Kidney tubule cell (primary cell): ENCODE measurements around the gene CFAP97D1.

Source experiments
- DNase-seq: peaks from one replicate; pipeline ENCODE4 v3.0.0-alpha.2; 2018; ENCODE audit warnings: low spot score

The CFAP97D1 gene

DNA sequence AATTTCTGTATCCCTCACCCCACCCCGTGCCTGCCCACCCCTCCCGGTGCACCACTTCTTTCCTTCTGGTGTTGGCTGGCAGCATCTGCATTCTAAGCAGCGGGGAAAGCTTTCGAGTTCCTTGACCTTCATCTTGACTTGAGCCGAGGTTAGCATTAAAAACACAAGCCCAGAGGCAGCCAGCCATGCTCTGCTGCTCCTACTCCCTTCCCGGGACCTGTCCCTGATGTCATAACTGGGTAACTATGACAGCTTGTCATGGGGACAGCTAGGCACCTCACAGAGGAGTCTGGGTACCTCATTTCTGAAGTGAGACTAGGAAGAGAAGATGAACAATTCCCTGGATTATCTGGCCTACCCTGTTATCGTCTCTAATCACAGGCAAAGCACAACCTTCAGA, at the start of gene CFAP97D1:
Gene CFAP97D1, plus strand, starts transcription at position 301 of the 400 bp plus-strand sequence. Its CDS starts 28 bp downstream, at position 329.
- DNase-seq: peak; percentile 14

DNA sequence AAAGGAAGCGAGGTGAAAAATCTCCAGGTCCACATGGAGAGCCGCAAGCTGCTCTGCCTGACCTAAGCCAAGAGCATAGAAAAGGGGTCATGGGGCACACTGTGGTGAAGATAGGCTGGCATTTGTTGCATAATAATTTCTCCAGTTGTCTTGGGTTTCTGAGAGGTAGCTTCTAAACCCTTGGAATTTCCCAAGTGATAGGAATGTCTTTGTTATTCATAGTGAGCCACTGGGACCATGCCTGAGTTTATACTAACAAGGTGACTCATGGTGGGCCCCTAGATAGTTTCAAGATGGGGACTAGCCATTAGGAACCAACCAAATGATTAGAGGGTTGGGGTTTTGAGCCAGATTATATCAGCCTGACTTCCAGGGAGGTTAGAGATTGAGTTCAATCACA, 47.3 kb upstream of the CFAP97D1 start:
- peak; percentile 96 for DNase-seq

DNA sequence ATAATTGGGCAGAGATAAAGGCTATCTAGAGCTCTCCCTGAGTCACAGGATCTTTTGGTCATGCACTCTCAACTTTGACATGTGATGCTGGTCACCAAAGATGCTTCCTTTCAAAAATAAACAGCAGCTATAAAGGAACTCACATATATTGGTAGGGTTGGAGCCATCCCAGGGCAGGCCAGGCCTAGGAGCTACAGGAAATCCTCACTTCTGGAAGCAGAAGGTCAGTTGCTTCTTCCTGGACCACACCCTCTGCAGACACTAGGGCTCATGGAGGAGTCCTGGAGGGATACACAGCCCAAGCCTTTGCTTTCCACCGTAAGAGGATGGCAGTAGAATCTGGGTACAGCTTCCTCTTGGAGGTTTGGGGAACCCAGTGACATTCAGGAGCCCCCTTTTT, 46.3 kb upstream of the CFAP97D1 start:
- no peak for DNase-seq

DNA sequence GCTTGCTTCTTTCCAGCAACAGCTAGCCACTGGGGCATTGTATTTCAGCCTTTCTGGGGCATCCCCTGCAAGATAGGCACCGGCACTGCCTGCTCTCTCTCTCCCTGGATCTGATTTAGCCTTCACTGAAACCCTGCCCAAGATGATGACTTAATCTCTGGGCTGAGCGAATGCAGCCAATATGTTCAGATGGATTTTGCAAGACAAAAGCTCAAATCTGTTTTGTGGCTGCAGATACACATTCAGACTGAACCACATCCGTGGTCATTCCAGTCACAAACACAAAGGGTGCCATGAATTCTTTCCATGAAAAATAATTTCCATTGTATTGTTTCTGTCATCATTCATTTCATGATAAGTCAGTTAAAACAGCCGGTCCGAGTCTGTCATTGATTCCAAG, 45.9 kb upstream of the CFAP97D1 start:
- peak; percentile 29 for DNase-seq

DNA sequence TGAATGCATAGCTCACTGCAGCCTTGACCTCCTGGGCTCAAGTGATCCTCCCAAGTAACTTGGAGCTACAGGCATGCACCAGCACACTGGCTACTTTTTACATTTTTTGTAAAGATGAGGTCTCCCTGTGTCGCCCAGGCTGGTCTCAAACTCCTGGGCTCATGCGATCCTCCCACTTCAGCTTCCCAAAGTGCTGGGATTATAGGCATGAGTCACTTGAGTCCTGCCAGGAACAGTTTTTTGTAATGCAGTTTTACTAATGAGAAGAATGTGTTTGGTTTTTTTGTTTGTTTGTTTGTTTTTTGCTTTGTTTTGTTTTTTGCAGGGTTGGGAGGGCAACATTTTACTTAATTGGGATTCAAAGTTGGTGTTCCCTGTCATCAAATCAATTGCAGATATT, 43.8 kb upstream of the CFAP97D1 start:
- no peak for DNase-seq

DNA sequence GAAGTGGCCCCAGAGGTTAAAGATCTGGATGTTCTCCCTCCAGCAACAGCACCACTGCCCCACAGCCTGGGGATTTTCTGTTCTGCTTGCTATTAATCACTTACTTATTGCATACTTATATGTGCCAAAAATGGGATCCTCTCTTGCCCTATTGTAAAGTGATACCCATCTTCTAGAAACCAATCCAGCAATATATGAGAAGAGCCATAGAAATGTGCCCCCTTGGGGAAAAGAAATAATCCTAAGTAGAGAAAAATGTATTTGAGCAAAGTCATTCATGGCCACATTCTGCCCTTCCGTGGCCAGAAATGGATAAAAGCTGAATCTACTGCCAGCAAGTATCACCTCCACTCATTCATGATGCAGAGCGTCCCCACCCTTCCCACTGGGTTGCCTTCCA, 42.5 kb upstream of the CFAP97D1 start:
- DNase-seq: no peak

DNA sequence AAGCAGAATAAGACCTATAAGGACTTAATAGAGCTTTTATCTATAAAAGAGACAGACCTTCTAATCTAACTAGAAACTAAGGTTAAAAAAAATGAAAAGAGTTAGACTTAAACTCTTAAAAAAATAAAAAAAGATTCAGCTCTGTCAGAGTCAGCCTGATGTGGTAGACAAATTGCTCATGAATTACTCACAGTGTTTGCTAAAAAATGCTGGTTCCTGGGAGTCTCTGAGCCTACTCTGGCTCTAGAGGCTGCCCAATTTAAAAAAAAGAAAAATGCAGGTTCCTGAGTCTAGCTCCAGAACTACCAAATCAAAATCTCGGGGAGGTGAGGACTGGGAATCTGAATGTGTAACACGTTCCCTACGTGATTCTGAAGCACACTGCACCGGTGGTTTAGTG, 39.7 kb upstream of the CFAP97D1 start:
- peak; percentile 63 for DNase-seq

DNA sequence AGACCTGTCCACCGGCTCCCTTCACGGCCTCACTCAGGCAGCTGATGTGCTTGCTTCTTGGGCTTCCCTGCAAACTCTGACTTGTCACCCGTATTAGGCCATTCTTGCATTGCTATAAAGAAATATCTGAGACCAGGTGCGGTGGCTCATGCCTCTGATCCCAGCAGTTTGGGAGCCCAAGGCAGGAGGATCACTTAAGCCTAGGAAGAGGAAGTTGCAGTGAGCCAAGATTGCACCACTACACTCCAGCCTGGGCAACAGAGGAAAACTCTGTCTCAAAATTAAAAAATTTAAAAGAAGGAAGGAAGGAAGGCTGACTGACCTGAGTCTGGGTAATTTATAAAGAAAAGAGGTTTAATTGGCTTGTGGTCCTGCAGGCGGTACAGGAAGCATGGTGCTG, 38.6 kb upstream of the CFAP97D1 start:
- DNase-seq: no peak

DNA sequence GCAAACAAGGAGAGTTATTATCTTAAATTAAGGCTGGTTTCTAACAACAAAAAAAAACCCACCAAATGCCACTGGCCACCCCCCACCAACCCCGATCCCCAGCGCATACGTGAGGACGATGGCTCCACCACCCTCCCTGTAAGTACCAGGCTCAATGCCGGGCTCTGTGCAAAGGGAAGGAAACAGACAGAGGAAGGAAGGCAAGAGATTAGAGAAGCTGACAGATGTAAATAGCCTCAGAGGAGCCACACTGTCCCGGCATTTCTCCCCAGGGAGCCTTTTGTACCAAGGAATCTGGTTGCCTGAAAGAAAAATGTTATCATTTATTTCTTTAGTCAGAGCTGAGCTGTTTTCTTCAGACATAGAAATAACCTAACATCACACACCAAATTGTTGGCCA, 34.7 kb upstream of the CFAP97D1 start:
- DNase-seq: no peak

DNA sequence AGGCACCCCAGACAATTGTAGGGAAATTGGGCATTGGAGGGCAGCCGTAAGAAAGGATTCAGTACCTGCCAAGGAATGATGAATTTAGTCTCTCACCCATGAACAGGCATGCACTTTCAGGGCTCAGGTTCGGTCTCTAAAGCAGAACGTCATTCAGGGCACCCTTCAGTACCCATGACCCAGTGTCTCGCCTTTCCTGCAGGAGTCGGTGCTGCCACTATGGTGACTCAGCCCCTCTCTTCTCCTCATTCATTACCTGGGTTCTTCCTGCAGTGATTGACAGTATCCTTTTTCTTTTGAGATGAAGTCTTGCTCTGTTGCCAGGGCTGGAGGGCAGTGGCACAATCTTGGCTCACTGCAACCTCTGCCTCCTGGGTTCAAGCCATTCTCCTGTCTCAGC, 30.1 kb upstream of the CFAP97D1 start:
- DNase-seq: peak; percentile 59

DNA sequence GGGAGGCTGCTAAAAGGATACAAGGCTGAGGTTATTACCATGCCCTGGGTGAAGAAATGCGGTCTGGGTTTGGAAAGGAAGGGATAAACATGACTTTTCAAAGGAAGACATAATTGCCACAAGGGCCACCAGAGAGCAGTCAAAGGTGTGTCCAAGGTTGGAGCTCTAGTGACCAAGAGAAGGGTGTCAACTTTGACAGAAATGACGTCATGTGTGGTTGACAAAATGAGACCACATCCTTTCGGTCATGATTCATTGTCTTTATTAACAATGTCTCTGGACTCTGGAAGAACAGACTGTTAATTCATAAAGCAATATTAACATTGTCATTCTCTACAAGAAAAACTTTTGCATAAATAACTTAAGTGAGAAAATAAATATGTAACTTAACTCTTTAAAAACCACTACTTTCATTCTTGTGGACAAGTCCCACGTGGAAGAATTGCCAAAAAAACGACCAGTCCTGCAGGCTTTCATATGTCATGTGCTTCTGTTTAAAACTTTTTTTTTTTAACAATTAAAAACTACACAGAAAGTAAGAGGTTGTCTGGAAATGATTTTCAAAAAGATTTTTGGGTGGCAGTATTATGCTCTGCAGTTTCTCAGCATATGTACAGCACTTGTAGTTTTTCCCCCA, 26.6 kb upstream of the CFAP97D1 start:
- DNase-seq: peak; percentile 67

DNA sequence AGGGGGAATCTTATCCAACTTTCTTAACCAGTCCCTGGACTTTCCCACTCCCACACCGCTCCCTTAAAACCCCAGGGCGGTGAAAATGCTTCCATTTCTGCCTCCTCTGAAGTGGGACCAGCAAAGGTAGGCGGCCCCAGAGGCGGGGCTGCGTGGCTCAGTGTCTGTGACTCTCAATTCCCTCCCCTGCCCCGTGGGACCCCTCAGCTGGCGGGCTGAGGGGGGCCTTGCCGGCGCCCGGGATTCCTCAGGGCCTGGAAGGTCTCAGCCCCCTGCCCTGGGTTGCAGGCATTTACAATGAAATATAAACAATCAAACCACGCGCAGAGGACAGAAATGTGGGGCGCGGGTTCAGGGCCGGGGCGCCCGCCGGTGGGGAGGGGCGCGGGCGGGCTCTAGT, 25.3 kb upstream of the CFAP97D1 start:
- DNase-seq: no peak

DNA sequence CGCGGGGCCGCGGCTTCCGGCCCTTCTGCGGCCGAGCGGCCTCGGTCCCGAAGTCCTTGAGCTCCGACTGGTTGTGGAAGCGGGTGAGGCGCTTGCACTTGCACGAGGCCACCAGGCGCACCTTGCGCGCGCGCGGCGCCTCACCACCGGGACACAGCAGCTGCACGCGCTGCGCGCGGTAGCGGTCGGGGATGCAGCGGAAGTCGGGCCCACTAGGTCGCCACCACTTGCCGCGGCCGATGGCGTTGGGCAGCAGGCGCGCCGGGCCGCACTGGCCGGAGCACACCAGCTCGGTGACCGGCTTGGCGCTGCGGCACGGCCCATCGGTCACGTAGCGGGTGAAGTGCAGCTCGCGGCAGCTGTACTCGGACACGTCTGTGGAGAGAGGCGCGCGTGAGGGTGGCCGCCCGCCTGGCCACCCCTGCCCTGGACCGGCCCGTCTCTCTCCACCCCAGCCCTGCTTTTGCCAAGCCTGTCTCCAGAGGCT, 24.8 kb upstream of the CFAP97D1 start:
- DNase-seq: peak; percentile 54

DNA sequence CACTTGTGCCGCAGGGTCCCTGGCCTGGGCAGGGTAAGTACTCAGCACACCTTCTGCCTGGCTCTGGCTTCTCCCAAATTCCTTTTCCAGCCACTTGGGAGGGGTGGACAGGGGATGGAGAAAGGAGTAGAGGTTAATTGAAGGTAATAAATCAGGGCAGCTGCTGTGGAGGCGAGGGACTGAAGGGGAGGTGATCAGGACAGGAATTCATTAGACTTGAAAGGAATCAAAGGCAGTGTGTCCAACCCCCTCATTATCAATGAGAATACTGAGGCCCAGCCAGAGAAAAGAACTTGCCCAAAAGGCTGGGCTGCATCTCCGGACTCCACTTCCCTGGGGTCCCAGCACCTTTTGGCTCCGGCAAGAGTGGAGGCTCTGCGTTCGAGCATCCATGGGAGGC, 24.0 kb upstream of the CFAP97D1 start:
- DNase-seq: no peak

DNA sequence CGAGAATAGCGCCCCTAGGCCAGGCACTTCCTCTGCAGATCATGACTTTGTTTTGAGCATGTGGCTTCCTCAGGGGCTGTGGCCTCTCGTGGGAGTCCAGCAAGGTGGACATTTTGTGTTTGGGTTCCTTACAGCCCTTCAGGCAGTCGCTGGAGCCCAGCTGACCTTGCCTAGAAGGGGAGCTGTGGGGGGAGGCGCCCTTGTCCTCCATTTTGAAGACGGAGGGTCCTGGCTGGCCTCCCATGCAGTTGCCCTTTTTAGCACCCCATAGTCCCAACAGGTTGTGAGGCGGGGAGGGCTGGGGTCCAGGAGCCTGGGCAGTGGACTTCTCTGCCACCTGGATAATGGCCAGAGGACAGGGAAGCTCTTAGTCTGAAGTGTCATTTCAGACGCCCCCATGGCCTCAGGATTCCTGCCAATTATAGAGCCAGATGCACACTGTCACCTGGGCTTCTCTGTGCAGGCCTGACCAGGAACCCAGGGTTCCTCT, 23.0 kb upstream of the CFAP97D1 start:
- no peak for DNase-seq

DNA sequence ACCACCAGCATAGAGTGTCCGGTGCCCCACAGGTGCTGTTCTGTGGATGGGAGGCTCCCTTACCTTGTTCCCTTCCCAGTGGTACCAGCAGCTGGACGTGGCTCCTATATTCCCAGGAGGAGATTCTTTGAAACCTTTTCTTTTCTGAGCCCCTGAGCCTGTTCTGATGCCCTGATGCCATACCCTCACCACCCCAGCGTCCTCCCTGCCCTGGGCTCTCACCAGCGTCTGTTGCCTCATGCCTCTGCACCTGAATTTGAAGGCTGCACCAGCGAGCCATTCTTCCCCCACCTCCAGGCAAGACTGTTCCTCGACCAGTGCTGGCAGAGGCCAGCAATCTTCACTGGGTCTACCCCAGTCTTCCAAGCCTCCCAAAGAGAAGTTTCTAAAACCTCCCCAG, 22.1 kb upstream of the CFAP97D1 start:
- DNase-seq: no peak

DNA sequence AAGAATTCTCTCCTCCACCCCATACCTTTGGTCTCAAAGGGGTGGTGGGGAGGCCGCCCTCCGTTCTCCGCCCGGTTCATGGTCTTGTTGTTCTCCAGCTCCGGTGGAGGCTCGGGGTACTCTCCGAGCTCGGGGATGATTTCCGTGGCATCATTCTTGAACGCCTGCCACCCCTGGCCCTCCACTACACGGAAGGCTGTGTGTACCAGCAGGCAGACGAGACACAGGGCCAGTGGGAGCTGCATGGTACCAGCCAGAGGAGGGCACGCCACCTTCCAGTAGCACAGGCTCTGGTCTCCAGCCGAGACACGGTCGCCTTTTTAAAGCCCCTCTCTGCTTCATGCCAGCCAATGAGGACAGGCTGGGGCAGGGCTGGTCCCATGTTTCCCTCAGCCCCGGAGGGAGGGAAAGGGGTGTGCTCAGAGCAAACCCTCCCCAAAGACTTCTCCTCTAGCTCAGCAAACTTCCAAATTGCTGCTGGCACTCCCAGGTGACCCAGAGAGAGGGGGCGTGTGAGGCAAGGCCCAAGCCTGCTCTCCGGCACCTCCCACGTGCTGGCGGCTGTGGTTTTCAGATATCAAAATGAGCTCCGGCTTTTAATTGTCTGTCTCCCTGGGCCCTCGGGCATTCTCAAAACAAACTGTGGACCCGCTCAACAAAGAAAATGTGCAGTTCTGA, 21.6 kb upstream of the CFAP97D1 start, which contains the start of gene SOST:
Gene SOST, minus strand, starts transcription at position 295 of the 678 bp plus-strand sequence. Its CDS starts 50 bp downstream, at position 245.
- DNase-seq: no peak

DNA sequence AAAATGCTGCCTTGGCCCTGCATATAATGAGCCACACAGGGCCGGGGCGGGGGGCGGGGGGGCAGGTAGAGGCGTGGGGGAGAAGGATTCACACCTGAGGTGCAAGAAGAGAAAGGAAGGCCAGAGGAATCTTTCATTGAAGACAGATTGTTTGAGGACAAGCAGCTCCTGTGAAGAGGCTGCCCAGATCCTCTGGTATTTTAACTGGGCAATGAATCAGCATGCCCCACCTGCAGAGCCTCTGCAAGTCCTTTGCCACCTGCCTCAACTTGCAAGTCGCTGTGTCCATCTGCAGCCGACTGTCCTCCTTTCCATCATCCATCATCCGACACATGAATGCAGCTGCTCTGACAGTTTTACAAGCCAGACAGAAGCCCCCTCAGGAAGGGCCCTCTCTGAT, 20.4 kb upstream of the CFAP97D1 start:
- DNase-seq: peak; percentile 38

DNA sequence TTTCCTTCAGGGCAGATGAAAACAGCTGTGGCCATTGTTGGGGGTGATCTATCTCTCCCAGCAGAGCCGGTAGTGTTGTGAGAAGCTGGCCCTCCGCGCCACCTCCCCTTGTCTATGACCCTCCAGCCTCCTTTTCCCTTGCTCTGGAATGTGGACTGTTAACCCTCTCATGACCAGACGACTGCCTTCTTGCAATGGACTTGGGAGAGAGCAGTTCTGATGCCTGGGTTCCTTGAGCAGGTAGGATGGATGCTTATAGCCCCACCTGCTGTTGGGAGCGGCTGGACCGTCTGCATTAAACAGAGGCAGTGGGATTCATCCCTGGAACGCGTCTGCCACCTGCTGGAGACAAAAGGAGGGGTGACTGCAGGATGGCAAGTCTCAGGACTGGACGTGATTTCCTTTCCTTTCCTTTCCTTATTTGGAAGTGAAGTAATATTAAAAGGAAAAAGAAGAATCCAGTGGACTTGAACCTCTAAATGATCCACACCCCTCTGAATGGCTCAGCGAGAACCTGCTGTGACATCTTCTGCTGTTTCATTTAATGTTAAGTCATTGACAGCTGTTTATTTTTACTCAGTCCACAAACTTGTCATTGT, 19.9 kb upstream of the CFAP97D1 start:
- peak; percentile 92 for DNase-seq

DNA sequence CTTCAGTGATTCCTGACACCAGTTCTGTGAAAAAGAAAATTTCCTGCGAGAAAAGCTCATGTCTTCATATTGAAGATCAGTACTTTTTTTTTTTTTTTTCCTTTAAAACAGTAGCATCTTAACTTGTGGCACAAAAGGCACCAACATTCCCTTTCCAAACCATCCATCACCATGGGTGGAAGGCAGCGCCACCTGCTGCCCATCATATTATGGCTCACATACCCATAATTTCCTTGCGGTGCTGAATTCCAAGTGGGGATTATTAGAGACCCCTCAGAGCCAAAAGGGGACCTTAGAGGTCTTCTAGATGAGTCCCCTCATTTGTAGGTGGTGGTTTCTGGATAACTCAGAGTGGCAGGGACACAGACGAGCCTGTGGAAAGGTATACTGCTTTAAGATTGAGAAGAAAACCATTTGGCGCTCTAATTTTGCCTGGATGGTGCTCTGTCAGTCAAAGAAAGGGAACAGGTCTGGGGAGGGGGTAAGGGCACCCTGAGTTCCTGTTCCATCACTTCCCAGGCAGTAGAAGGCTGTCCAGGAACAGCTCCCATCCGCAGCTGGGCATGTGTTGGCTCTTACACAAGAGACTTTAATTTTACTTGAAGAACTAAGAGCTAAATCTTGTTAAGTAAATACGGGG, 13.7 kb upstream of the CFAP97D1 start:
- DNase-seq: peak; percentile 57

DNA sequence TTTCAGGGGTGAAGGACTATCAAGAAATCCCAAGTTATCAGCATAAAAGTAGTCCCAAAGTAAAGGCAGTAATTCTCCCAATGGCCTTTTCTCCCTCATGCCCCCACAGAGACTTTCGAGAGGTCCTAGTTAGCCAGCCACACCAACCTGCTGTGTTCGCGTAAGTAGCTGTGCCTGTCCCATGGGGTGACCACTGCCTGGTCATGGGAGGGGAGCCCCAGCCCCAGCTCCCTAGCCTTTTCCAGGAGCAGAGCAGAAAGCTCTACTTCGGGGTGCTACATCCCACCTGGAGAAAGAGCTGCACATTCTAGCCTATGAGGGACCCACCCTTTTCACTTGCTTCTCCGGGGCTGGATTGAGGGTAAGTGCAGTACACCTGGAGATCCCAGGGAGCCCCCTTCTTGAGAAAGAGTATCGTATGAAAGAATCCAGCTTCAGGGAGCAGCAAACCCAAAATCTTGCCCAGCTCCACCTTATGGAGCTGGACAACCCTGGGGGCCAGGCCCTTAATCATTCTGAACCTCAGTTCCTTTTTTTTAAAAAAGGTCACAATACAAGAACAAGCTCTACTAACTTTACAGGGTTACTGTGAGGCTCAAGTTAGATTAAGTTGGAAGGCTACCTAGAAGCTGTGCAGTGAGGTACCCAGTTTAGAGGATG, 13.1 kb upstream of the CFAP97D1 start:
- no peak for DNase-seq

DNA sequence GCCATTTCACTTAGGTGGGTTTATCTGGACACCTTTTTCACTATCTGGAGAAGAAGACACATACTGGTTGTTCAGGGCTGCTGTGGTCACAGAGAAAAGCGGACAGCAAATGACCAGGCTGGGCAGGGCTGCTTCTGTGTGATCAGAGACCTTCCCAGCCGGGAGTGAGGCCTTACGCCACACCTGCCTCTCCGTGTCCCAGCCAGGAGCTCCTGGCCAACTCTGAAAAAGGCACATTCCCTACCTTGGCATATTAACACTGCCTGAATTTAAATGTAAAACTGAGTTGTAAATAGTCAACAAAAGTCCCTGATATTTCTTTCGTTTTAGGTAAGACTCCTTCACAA, 12.5 kb upstream of the CFAP97D1 start:
- DNase-seq: no peak
